ENCODE measurements around the gene CDYL2. TPM values are rescaled to one million over a fixed set of nuclear protein-coding genes. Genes with fewer than 3 reads are reported as not detected.

Gene CDYL2
- total and polyA plus RNA-seq, 2 donors (not counting 3 experiments of a cell fraction or from before 2014, with no cell fraction given), result 7.1 to 71.3 TPM

DNA sequence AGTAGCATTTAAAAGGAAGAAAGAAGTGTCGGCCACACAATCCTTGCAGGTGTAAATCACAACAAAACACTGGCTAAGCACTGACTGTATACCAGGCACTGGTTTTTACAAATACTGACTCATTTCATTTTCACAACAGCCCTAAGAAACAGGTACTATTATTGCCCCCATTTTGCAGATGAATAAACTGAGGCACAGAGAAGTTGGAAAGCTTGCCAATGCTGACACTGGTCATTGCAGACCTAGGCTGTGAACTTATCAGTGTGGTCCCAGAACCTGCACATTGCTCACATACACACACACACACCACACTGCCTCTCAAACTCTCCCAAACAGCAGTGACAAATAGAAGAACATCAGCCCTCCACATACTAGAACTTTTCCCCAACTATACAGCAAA is 37.6 kb downstream of the CDYL2 start:
- dilution Hi-C loops (cut with MboI; ENCODE audit: extremely low pct_ligation_motif_present, low sequenced_read_pairs) (no loop called here), intact Hi-C loops (cut with micrococcal nuclease) (no loop called here)
- Histone ChIP-seq H2AFZ (ENCODE audit: low read depth, low read length) (no peak overlapping the region), H3K9me1 (replicated peaks; ENCODE audit: control insufficient read depth, extremely low read depth, insufficient read depth, low read length) (no peaks in the 10 kb centered on the region), H3K27me3 (ENCODE audit: control insufficient read depth in 2 of 2, insufficient read depth in 2 of 2, low read length in 2 of 2) (no peaks in the 10 kb centered on the region), H3K9ac (replicated peaks; ENCODE audit: extremely low read depth, insufficient read depth, low read length) (no peak overlapping the region), H4K20me1 (replicated peaks; ENCODE audit: control insufficient read depth, extremely low read depth, insufficient read depth, low read length) (peaks cover 4% of the 10 kb centered on the region), H3K4me3 (replicated peaks in 1 of 3; ENCODE audit: insufficient read depth in 1 of 3, low read depth in 1 of 3, low read length in 3 of 3) (no peak overlapping the region), H3K4me1 (ENCODE audit: control insufficient read depth, extremely low read depth, insufficient read depth, low read length) (peaks cover 8% of the 10 kb centered on the region), H3K4me2 (ENCODE audit: insufficient read depth, low read length) (no peak overlapping the region), H3K79me2 (ENCODE audit: control insufficient read depth, insufficient read depth, low read length) (peaks cover 91% of the 10 kb centered on the region), H3K9me3 (replicated peaks; ENCODE audit: control insufficient read depth, insufficient read depth, low read length) (no peaks in the 10 kb centered on the region), H3K36me3 (ENCODE audit: control insufficient read depth in 2 of 2, extremely low read depth in 1 of 2, insufficient read depth in 2 of 2, low read length in 2 of 2) (no peaks in the 10 kb centered on the region), H3K27ac (ENCODE audit: insufficient read depth, low read depth, low read length) (no peak overlapping the region)
- no peak for DNase-seq (ENCODE audit: low read depth, low spot score)
- no peak for FAIRE-seq
- ChIA-PET POLR2A (no interaction called here), CTCF (no interaction called here)
- no TSS peak for BruUV-seq (replicated peaks)
- TF ChIP-seq FOS (IDR thresholded peaks at IDR 0.05; ENCODE audit: borderline replicate concordance, insufficient read depth, low read length), result no peak
- TF ChIP-seq, protein P1, sequence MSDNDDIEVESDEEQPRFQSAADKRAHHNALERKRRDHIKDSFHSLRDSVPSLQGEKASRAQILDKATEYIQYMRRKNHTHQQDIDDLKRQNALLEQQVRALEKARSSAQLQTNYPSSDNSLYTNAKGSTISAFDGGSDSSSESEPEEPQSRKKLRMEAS (IDR thresholded peaks at IDR 0.05; ENCODE audit: insufficient read depth, insufficient read length), result no peak
- no peak for TF ChIP-seq GATA2 (IDR thresholded peaks at IDR 0.05; ENCODE audit: insufficient read depth, insufficient read length, low read depth, low read length)
- TF ChIP-seq, protein P2, sequence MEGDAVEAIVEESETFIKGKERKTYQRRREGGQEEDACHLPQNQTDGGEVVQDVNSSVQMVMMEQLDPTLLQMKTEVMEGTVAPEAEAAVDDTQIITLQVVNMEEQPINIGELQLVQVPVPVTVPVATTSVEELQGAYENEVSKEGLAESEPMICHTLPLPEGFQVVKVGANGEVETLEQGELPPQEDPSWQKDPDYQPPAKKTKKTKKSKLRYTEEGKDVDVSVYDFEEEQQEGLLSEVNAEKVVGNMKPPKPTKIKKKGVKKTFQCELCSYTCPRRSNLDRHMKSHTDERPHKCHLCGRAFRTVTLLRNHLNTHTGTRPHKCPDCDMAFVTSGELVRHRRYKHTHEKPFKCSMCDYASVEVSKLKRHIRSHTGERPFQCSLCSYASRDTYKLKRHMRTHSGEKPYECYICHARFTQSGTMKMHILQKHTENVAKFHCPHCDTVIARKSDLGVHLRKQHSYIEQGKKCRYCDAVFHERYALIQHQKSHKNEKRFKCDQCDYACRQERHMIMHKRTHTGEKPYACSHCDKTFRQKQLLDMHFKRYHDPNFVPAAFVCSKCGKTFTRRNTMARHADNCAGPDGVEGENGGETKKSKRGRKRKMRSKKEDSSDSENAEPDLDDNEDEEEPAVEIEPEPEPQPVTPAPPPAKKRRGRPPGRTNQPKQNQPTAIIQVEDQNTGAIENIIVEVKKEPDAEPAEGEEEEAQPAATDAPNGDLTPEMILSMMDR (IDR thresholded peaks at IDR 0.05; ENCODE audit: extremely low read depth in 1 of 2, insufficient read depth in 1 of 2, low read depth in 1 of 2, low read length in 2 of 2), result no peak
- no peak for TF ChIP-seq POLR2AphosphoS5 (IDR thresholded peaks at IDR 0.05; ENCODE audit: insufficient read depth, low read depth, low read length)
- TF ChIP-seq MYC (IDR thresholded peaks at IDR 0.05; ENCODE audit: low read depth, low read length), result no peak
- no peak for TF ChIP-seq JUN (IDR thresholded peaks at IDR 0.05; ENCODE audit: borderline replicate concordance, insufficient read depth, insufficient read length, low read depth)
- no peak for TF ChIP-seq EZH2 (IDR thresholded peaks at IDR 0.05; ENCODE audit: borderline replicate concordance, low read depth, low read length, severe bottlenecking)
- no peak for TF ChIP-seq POLR2A (IDR thresholded peaks at IDR 0.05; ENCODE audit: low read depth, low read length)
